SK-N-MC (cell line): ENCODE results near the gene THAP7.

ENCODE experiments used
- EZH2 ChIP-seq: fragments of 200-600 bp; sonication (generic); IDR thresholded peaks from one replicate; pipeline ENCODE4 v1.6.1; 2017; ENCODE audit warnings: antibody characterized with exemption
- POLR2AphosphoS5 ChIP-seq: IDR thresholded peaks from 2 replicates; pipeline ENCODE4 v1.6.1; 2012; ENCODE audit warnings: mild to moderate bottlenecking, low read depth, low read length, borderline replicate concordance

- TF ChIP-seq EZH2 = no peak
- no peak for TF ChIP-seq POLR2AphosphoS5
Observed at GRCh38 chr22:21045585-21046294, 43.8 kb upstream of the THAP7 start, which contains the start of gene LRRC74B.
